Activated CD4-positive, alpha-beta T cell treated with anti-CD3 and anti-CD28 coated beads, Interleukin-2, amount 10 ng/mL, durations not matched to agents 7 days and 5 days (primary cell): ENCODE measurements around the gene CCNT2. TPM values are rescaled to one million over a fixed set of nuclear protein-coding genes. Genes with fewer than 3 reads are reported as not detected.
"Not testable (repeated sequence)": the region's sequence is repeated elsewhere in the genome, so short reads cannot be mapped to it uniquely, and the experiment has no call there.

Experiments used
- CTCF ChIA-PET: fragments of 350-600 bp; sonication (Branson Sonifier 250); formaldehyde crosslinking; loops from one replicate; lab custom pipeline; 2021; ENCODE audit warnings: antibody characterized with exemption; lab: Charles Lee
- POLR2A ChIA-PET: fragments of 350-600 bp; sonication (Branson Sonifier 250); formaldehyde crosslinking; loops from one replicate; lab custom pipeline; 2021; ENCODE audit warnings: antibody characterized with exemption; lab: Charles Lee
- DNase-seq: peaks from one replicate; pipeline ENCODE4 v3.0.0-alpha.2; 2020
- H3K27ac Mint-ChIP-seq: one replicate; pipeline ENCODE4 v1.8.0; 2021; ENCODE audit warnings: mild to moderate bottlenecking, moderate library complexity, mixed read lengths
- H3K27me3 Mint-ChIP-seq: one replicate; pipeline ENCODE4 v1.8.0; 2021; ENCODE audit warnings: mixed read lengths
- H3K36me3 Mint-ChIP-seq: one replicate; pipeline ENCODE4 v1.8.0; 2021; ENCODE audit warnings: low read depth, mixed read lengths
- H3K4me1 Mint-ChIP-seq: one replicate; pipeline ENCODE4 v1.8.0; 2021; ENCODE audit warnings: mixed read lengths
- H3K4me3 Mint-ChIP-seq: one replicate; pipeline ENCODE4 v1.8.0; 2021; ENCODE audit warnings: mild to moderate bottlenecking, moderate library complexity, mixed read lengths
- H3K9me3 Mint-ChIP-seq: one replicate; pipeline ENCODE4 v1.8.0; 2021; ENCODE audit warnings: mixed read lengths
- total RNA-seq, 2 experiments: library from RNA; stranded (reverse); gene quantifications; one replicate each; pipeline ENCODE4 v1.2.3, GENCODE V29; 2021

The CCNT2 gene
- total RNA-seq: 10 to 100 TPM; 43.5 to 50.4 TPM

- ChIA-PET CTCF (interaction anchor here (1.7 kb wide), 1 partner anchor 21 kb away, joined by 5 read pairs; no protein-coding TSS in a partner anchor), POLR2A (no interaction called here)
- H3K4me1 Mint-ChIP-seq: peaks cover 36% of the 10 kb centered on the region
Measured at GRCh38 chr2:134918526-134919340, at the start of gene CCNT2. TSS of gene CCNT2 (plus strand) at chr2:134918822. CDS start at chr2:134918855, 33 bp downstream.

DNA sequence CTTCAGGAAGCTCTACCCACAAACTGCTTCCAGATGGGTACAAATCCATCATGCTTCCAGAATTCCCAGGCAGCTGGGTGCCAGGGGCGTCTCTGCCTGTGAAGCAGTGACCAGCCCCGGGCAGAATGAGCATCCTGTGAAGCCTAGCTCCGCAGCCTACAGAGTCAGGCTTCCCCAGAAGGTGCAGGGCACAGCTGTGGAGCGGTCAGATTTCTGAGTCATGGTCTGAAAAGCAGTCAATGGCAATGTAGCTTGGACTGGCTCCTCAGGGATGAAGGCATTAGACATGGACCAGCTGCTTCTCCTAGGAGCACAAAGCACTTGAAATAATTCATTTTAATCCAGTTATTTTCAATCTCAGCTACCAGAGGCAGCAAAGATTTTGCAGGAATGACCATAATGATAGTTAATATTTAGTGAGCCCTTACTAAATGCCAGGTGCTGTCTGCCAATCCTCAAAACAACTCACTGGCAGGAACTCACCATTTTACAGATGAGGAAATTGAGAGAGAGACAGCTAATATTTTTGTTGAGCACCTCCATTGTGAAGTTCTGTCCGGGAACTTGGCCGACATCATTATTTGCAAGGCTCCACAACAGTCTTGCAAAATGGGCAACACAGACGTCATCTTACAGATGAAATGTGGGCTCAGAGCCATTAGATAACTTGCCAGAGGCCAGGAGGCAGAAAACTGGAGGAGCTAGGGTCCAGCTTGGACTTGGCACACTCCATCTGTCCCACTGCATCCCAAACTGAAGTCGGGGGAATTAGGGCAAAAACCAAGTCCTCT lies 48.5 kb upstream of the CCNT2 start:
- Mint-ChIP-seq H3K27me3 (no peaks in the 10 kb centered on the region), H3K36me3 (no peaks in the 10 kb centered on the region), H3K4me3 (no peak overlapping the region), H3K27ac (no peak overlapping the region), H3K4me1 (no peaks in the 10 kb centered on the region), H3K9me3 (peaks cover 2% of the 10 kb centered on the region)
- POLR2A ChIA-PET: no interaction called here
- DNase-seq: no peak
- CTCF ChIA-PET: interaction anchor here (1.6 kb wide), 1 partner anchor 21 kb away, joined by 3 read pairs; no protein-coding TSS in a partner anchor

More at GRCh38 chr2:134918526-134919340, at the start of gene CCNT2:
- peaks cover 3% of the 10 kb centered on the region for H3K9me3 Mint-ChIP-seq
- H3K4me3 Mint-ChIP-seq: peak within 1 kb of the TSS; percentile 94
- H3K27me3 Mint-ChIP-seq: no peaks in the 10 kb centered on the region
- peak; percentile 99 for DNase-seq
- peak within 1 kb of the TSS; percentile 98 for H3K27ac Mint-ChIP-seq
- H3K36me3 Mint-ChIP-seq: peaks cover 28% of the 10 kb centered on the region

DNA sequence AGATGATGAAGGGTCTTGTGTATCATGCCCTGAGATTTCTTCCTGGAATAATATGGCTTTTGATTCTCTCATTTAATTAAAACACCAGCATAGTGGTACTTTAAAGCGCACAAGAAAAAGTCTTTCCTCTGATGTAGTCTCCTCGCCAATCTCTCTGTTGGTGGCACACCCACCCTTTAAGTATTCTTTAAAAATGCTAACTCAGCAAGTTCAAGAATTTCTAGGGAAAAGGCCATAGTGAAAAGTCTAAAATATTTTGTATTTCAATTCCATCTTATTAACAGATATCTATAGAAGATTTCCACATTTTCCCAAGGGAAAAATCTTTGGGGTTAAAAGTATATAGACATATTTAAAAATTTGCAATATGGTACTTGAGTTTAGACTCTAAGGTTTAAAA lies 45.5 kb upstream of the CCNT2 start:
- Mint-ChIP-seq H3K27me3 (no peaks in the 10 kb centered on the region), H3K9me3 (peaks cover 2% of the 10 kb centered on the region), H3K4me3 (no peak overlapping the region), H3K36me3 (no peaks in the 10 kb centered on the region), H3K27ac (no peak overlapping the region), H3K4me1 (no peaks in the 10 kb centered on the region)
- DNase-seq: no peak
- ChIA-PET POLR2A (no interaction called here), CTCF (no interaction called here)

- Mint-ChIP-seq H3K4me1 (no peaks in the 10 kb centered on the region), H3K36me3 (no peaks in the 10 kb centered on the region), H3K9me3 (peaks cover 4% of the 10 kb centered on the region), H3K27ac (no peak overlapping the region), H3K27me3 (no peaks in the 10 kb centered on the region), H3K4me3 (no peak overlapping the region)
- POLR2A ChIA-PET: no interaction called here
- CTCF ChIA-PET: no interaction called here
- DNase-seq: no peak
Measured at GRCh38 chr2:134875309-134875708, 43.3 kb upstream of the CCNT2 start.

- Mint-ChIP-seq H3K4me1 (no peaks in the 10 kb centered on the region), H3K27ac (no peak overlapping the region), H3K36me3 (no peaks in the 10 kb centered on the region), H3K9me3 (peaks cover 2% of the 10 kb centered on the region), H3K27me3 (no peaks in the 10 kb centered on the region), H3K4me3 (no peak overlapping the region)
- CTCF ChIA-PET: interaction anchor here (0.6 kb wide), 1 partner anchor 116 kb away, joined by 5 read pairs; no protein-coding TSS in a partner anchor
- POLR2A ChIA-PET: no interaction called here
- DNase-seq: no peak
Measured at GRCh38 chr2:134882773-134883172, 35.8 kb upstream of the CCNT2 start.

GRCh38 chr2:134883552-134884293 lies 34.9 kb upstream of the CCNT2 start:
- Mint-ChIP-seq H3K27ac (no peak overlapping the region), H3K4me3 (no peak overlapping the region), H3K9me3 (no peaks in the 10 kb centered on the region), H3K27me3 (no peaks in the 10 kb centered on the region), H3K36me3 (no peaks in the 10 kb centered on the region), H3K4me1 (no peaks in the 10 kb centered on the region)
- POLR2A ChIA-PET: no interaction called here
- no peak for DNase-seq
- CTCF ChIA-PET: interaction anchor here (0.6 kb wide), 1 partner anchor 117 kb away, joined by 5 read pairs; no protein-coding TSS in a partner anchor

DNA sequence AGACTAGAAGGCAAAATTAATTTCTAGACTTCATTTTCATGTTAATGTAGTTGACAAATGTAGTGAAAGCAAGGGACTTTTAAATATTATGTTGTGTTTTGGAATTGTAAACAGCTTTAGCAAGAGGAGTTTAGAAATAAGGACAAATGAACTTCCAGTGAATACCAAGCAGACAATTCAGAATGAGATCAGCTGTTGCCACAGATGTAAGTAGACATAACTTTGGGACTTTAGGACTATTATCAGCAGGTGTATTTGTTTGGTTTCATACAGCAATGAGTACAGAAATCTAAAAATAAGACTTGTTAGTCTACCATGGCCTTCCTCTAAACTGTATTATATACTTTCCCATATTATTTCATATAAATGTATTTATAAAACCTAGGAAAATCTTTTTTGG lies 34.2 kb upstream of the CCNT2 start:
- ChIA-PET CTCF (interaction anchor here (0.6 kb wide), 1 partner anchor 808 kb away, joined by 3 read pairs; no protein-coding TSS in a partner anchor), POLR2A (no interaction called here)
- DNase-seq: no peak
- H3K4me3 Mint-ChIP-seq: no peak overlapping the region
- no peak overlapping the region for H3K27ac Mint-ChIP-seq
- H3K27me3 Mint-ChIP-seq: no peaks in the 10 kb centered on the region
- no peaks in the 10 kb centered on the region for H3K9me3 Mint-ChIP-seq
- no peaks in the 10 kb centered on the region for H3K4me1 Mint-ChIP-seq
- no peaks in the 10 kb centered on the region for H3K36me3 Mint-ChIP-seq

DNA sequence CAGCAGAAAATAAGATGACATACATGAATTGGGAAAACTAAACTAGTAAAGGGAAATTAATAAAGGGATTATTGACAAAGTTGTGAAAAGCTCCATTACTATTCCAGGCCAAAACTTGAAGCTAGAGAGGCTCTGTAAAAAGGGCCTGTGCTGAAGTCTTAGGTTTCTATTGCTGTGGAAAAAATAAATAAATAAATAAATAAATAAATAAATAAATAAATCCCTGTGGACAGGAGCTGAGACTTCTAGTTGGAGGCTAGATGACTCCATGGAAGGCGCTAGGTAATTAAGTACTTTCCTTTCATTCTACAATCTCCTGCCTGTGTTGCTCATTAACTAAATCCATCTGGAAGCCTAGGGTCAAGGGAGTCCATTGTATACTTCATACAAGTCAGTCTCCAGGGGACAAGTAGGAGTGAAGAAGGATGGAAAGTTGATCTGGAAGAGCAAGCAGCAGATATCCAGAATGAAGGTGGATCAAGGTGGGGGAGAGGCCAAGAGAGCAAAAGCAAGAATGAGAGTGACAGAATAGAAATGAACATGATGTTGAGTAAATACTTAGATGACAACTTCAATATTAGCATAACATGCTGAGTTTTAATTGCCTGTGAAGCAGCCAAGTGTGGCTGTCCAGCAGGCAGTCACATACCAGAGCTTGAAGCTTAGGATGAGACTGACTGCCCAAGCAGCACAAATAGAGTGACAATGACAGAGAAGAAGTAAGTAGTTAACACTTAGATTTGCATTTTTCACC lies 26.2 kb upstream of the CCNT2 start:
- no peak overlapping the region for H3K27ac Mint-ChIP-seq
- ChIA-PET POLR2A (no interaction called here), CTCF (interaction anchor here (1.4 kb wide), 1 partner anchor 23 kb away, joined by 3 read pairs; no protein-coding TSS in a partner anchor)
- no peaks in the 10 kb centered on the region for H3K9me3 Mint-ChIP-seq
- peaks cover 14% of the 10 kb centered on the region for H3K27me3 Mint-ChIP-seq
- no peaks in the 10 kb centered on the region for H3K4me1 Mint-ChIP-seq
- no peak overlapping the region for H3K4me3 Mint-ChIP-seq
- no peaks in the 10 kb centered on the region for H3K36me3 Mint-ChIP-seq
- no peak for DNase-seq

GRCh38 chr2:134897932-134898331 lies 20.7 kb upstream of the CCNT2 start:
- ChIA-PET POLR2A (no interaction called here), CTCF (no interaction called here)
- Mint-ChIP-seq H3K4me1 (no peaks in the 10 kb centered on the region), H3K9me3 (no peaks in the 10 kb centered on the region), H3K27ac (no peak overlapping the region), H3K4me3 (no peak overlapping the region), H3K36me3 (no peaks in the 10 kb centered on the region), H3K27me3 (peaks cover 12% of the 10 kb centered on the region)
- DNase-seq: no peak

DNA sequence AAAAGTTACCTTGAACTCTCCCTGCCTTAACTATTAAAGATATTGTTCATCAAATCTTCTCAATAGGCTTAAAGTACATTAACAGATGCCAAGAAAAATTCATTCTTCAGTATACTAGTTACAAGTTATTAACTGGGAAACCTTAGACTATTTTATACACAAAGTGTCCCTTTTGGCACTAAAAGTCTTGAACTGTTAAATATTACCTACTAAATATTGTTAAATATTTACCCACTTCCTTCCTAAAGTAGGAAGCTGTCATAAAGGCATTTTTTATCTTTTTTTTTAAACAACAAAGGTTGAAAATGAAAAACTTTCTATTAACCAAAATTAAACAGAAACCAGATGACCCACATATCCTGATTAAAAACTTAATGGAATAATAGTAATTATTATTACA lies 19.4 kb upstream of the CCNT2 start:
- CTCF ChIA-PET: no interaction called here
- H3K27ac Mint-ChIP-seq: no peak overlapping the region
- no peaks in the 10 kb centered on the region for H3K9me3 Mint-ChIP-seq
- H3K36me3 Mint-ChIP-seq: no peaks in the 10 kb centered on the region
- POLR2A ChIA-PET: no interaction called here
- DNase-seq: no peak
- H3K27me3 Mint-ChIP-seq: peaks cover 14% of the 10 kb centered on the region
- H3K4me1 Mint-ChIP-seq: no peaks in the 10 kb centered on the region
- H3K4me3 Mint-ChIP-seq: no peak overlapping the region

DNA sequence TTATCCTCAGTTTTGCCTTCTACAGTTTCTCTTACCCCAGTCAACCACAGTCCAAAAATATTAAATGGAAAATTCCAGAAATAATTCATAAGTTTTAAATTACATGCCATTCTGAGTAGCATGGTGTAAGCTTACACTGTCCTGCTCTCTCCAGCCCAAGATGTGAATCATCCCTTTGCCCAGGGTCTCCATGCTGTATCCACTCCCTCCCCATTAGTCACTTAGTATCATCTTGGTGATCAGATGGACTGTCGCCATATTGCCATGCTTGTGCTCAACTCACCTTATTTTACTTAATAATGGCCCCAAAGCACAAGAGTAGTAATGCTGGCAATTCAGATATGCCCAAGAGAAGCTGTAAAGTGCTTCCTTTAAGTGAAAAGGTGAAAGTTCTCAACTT lies 18.5 kb upstream of the CCNT2 start:
- no peaks in the 10 kb centered on the region for H3K4me1 Mint-ChIP-seq
- POLR2A ChIA-PET: no interaction called here

DNA sequence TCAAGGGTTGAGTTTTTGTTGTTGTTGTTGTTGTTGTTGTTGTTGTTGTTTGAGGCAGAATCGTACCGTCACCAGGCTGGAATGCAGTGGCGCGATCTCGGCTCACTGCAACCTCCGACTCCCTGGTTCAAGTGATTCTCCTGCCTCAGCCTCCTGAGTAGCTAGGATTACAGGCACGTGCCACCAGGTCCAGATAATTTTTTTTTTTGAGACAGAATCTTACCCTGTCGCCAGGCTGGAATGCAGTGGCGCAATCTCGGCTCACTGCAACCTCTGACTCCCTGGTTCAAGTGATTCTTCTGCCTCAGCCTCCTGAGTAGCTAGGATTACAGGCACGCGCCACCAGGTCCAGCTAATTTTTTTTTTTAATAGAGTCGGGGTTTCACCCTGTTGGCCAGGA lies 14.9 kb upstream of the CCNT2 start:
- H3K36me3 Mint-ChIP-seq, H3K4me3 Mint-ChIP-seq, H3K9me3 Mint-ChIP-seq, POLR2A ChIA-PET, CTCF ChIA-PET, H3K4me1 Mint-ChIP-seq, H3K27ac Mint-ChIP-seq, DNase-seq: not testable (repeated sequence)
- H3K27me3 Mint-ChIP-seq: peaks cover 14% of the 10 kb centered on the region

More for the DNA sequence above, 18.5 kb upstream of the CCNT2 start:
- H3K9me3 Mint-ChIP-seq: no peaks in the 10 kb centered on the region
- no peak overlapping the region for H3K27ac Mint-ChIP-seq
- no peaks in the 10 kb centered on the region for H3K36me3 Mint-ChIP-seq
- CTCF ChIA-PET: no interaction called here
- DNase-seq: no peak
- H3K4me3 Mint-ChIP-seq: no peak overlapping the region
- H3K27me3 Mint-ChIP-seq: peaks cover 15% of the 10 kb centered on the region
